ENCODE results near the gene PDK1.

The PDK1 gene

DNA sequence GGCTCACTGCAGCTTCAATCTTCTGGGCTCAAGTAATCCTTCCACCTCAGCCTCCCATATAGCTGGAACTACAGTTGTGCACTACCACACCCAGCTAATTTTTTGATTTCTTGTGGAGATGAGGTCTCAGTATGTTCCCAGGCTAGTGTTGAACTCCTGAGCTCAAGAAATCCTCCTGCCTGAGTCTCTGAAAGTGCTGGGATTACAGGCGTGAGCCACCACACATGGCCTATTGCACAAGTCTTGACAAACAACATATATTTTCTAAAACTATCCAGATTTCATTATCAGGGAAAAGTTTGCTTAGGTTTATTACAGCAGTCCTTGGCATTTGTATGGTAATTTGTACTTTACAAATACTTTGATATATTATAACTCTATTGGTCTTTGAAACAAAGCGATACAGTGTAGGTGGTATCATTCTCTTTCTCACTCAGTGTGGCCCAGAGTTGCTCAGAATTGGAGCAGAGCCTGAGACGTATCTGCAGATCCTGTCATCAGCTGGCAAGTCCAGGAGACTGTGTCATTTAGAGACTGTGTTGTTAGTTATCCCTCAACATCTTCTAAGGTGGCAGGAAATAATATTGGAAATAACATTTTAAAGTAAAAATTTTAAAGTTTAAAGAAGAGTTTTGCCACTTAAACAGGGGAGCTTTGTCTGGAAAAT is 41.4 kb downstream of the PDK1 start:
- Histone ChIP-seq H3K4me3 (ENCODE audit: low read length) (no peak overlapping the region), H3K36me3 (ENCODE audit: control insufficient read depth, insufficient read depth, low read length, severe bottlenecking) (peaks cover 69% of the 10 kb centered on the region), H3K27me3 (replicated peaks; ENCODE audit: control insufficient read depth, insufficient read depth, low read length) (no peaks in the 10 kb centered on the region), H3K9me3 (ENCODE audit: control insufficient read depth, low read length) (no peaks in the 10 kb centered on the region), H3K9ac (ENCODE audit: low read length) (no peak overlapping the region), H3K4me1 (ENCODE audit: control insufficient read depth, insufficient read depth, low read length) (peaks cover 12% of the 10 kb centered on the region)
- peak; percentile 52 for DNase-seq (ENCODE audit: low read depth)

DNA sequence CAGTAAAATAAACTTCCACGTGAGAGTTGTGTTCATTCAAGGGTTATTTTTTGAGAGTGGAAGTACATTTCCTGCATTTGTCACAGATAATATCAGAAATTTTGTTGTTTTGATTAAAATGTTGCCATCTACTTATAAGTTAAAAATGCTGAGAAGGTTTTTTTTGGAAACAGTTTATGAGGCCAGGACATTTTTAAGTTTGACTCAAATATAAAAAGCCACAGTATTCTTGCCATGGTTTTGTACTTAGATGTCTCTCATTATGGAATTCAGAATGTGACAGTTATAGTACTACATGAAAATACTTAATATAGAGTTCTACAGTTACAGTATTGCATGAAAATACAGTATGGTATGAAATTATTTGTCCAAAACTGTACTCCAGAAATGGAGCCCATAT is 44.1 kb downstream of the PDK1 start:
- no peaks in the 10 kb centered on the region for H3K27me3 ChIP-seq (replicated peaks; ENCODE audit: control insufficient read depth, insufficient read depth, low read length)

DNA sequence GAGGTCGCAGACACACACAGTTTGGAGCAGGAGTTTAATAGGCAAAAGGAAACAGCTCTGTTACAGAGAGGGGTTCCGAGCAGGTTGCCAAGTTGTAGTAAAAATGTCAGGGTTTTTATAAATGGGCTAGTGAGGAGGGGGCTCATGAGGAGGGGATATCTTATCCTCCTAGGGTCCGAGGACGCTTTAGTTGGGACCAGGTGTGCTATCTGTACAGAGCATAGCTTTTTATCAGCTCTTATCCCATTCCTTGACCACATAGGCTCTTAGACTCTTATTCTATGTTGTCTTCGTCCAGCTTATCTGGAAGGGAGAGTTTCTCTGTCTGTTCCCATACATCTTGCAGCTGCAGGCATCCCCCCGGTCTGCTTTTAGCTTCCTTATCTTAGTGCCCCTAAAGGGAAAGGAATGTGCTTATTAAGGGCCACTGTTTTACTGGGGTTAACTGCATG is 44.7 kb downstream of the PDK1 start:
- H3K36me3 ChIP-seq (ENCODE audit: control insufficient read depth, insufficient read depth, low read length, severe bottlenecking): peaks cover 71% of the 10 kb centered on the region
- H3K27me3 ChIP-seq (replicated peaks; ENCODE audit: control insufficient read depth, insufficient read depth, low read length): no peaks in the 10 kb centered on the region

More for the DNA sequence above, 44.1 kb downstream of the PDK1 start:
- no peaks in the 10 kb centered on the region for H3K9me3 ChIP-seq (ENCODE audit: control insufficient read depth, low read length)
- peaks cover 7% of the 10 kb centered on the region for H3K4me1 ChIP-seq (ENCODE audit: control insufficient read depth, insufficient read depth, low read length)
- H3K9ac ChIP-seq (ENCODE audit: low read length): no peak overlapping the region
- H3K36me3 ChIP-seq (ENCODE audit: control insufficient read depth, insufficient read depth, low read length, severe bottlenecking): peaks cover 75% of the 10 kb centered on the region
- no peak for DNase-seq (ENCODE audit: low read depth)
- H3K4me3 ChIP-seq (ENCODE audit: low read length): no peak overlapping the region

DNA sequence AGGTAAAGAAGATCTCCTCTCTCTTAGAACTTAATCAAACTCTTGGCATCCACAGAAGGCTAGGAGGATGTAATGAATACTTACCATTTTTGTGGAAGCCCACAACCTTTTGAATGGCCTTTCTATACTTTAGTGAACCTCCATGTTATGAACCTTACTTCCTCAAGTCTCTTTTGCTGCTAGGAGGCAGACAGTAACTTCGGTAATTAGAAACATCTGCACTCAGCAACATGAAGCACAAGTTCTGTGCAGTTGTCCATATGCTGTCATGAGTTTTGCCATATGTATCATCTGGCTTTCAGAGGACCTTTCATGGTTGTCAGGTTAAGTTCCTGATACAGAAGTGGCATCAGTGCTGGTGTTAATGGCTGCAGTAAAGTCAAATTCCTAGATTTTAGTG is 50.4 kb downstream of the PDK1 start:
- H3K27me3 ChIP-seq (replicated peaks; ENCODE audit: control insufficient read depth, insufficient read depth, low read length): no peaks in the 10 kb centered on the region
- H3K9me3 ChIP-seq (ENCODE audit: control insufficient read depth, low read length): no peaks in the 10 kb centered on the region

More for the DNA sequence above, 44.7 kb downstream of the PDK1 start:
- peaks cover 7% of the 10 kb centered on the region for H3K4me1 ChIP-seq (ENCODE audit: control insufficient read depth, insufficient read depth, low read length)
- H3K9ac ChIP-seq (ENCODE audit: low read length): no peak overlapping the region
- H3K9me3 ChIP-seq (ENCODE audit: control insufficient read depth, low read length): no peaks in the 10 kb centered on the region
- H3K4me3 ChIP-seq (ENCODE audit: low read length): no peak overlapping the region
- no peak for DNase-seq (ENCODE audit: low read depth)

DNA sequence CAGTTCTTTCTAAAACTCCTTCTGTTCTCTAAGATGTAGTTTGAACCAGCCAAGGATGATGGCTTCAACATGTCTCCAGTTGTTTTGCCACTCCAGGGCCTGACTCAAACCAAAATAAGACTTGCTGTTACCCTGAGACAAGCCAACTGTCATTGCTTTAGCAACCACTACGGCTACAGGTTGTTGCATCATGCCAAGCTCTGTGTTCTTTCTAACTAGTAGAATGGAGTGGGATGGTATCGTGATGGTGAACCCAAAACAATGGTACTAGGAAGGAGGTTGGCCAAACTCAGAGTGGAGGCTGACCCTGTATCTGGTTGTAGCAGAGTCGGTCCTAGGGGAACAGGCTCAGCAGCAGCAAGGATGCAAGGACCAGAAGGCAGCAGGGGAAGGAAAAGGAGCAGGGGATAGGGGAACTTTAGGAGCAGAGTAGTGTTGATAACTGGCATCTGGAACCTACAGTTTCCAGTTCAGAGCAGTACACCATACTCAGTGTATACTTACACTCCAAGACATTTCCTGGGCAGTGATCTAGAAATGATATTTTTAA is 51.6 kb downstream of the PDK1 start:
- Histone ChIP-seq H3K36me3 (ENCODE audit: control insufficient read depth, insufficient read depth, low read length, severe bottlenecking) (peaks cover 50% of the 10 kb centered on the region), H3K9ac (ENCODE audit: low read length) (no peak overlapping the region), H3K4me3 (ENCODE audit: low read length) (no peak overlapping the region), H3K4me1 (ENCODE audit: control insufficient read depth, insufficient read depth, low read length) (no peaks in the 10 kb centered on the region), H3K9me3 (ENCODE audit: control insufficient read depth, low read length) (no peaks in the 10 kb centered on the region), H3K27me3 (replicated peaks; ENCODE audit: control insufficient read depth, insufficient read depth, low read length) (no peaks in the 10 kb centered on the region)
- no peak for DNase-seq (ENCODE audit: low read depth)

More for the DNA sequence above, 50.4 kb downstream of the PDK1 start:
- Histone ChIP-seq H3K4me3 (ENCODE audit: low read length) (no peak overlapping the region), H3K36me3 (ENCODE audit: control insufficient read depth, insufficient read depth, low read length, severe bottlenecking) (peaks cover 57% of the 10 kb centered on the region), H3K9ac (ENCODE audit: low read length) (no peak overlapping the region), H3K4me1 (ENCODE audit: control insufficient read depth, insufficient read depth, low read length) (no peaks in the 10 kb centered on the region)
- peak; percentile 53 for DNase-seq (ENCODE audit: low read depth)

DNA sequence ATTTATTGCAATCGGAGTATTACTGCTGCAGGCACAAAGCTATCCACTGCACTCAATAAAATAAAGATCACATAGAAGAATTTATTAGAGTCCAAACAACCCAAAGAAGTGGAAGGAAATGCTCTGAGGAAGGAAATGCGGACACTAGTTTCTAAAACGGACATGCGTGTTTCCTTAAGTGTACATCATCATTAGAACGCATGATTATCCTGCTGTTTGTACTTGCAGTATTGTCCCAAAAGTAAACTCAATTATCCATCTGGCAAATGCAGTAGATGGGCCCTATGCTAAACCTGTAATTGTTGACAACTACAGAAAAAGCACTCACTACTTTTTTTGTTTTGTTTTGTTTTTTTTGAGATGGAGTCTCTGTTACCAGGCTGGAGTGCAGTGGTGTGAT is 53.6 kb downstream of the PDK1 start:
- Histone ChIP-seq H3K9ac (ENCODE audit: low read length) (no peak overlapping the region), H3K27me3 (replicated peaks; ENCODE audit: control insufficient read depth, insufficient read depth, low read length) (no peaks in the 10 kb centered on the region), H3K4me3 (ENCODE audit: low read length) (no peak overlapping the region), H3K4me1 (ENCODE audit: control insufficient read depth, insufficient read depth, low read length) (no peaks in the 10 kb centered on the region), H3K9me3 (ENCODE audit: control insufficient read depth, low read length) (no peaks in the 10 kb centered on the region), H3K36me3 (ENCODE audit: control insufficient read depth, insufficient read depth, low read length, severe bottlenecking) (peaks cover 34% of the 10 kb centered on the region)
- no peak for DNase-seq (ENCODE audit: low read depth)

DNA sequence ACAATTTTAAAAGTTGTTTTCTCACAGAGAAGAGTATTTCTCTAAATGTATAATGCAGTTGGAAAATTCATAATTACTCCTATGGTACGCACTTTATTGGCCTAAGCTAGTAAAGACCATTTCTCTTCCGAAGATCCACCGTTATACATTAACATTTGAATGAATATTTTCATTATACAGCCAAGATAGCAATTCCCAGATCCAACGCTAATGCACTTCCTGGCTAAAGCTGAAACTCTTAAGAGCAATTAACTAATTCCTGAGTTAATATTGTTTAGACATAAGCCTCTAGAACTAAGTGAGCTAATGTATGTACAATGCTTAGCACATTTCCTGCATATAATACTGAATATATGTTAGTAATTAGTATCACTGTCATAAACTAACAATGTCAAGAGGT is 56.2 kb downstream of the PDK1 start:
- no peak overlapping the region for H3K4me3 ChIP-seq (ENCODE audit: low read length)
- DNase-seq (ENCODE audit: low read depth): no peak
- no peak overlapping the region for H3K9ac ChIP-seq (ENCODE audit: low read length)
- no peaks in the 10 kb centered on the region for H3K9me3 ChIP-seq (ENCODE audit: control insufficient read depth, low read length)
- H3K27me3 ChIP-seq (replicated peaks; ENCODE audit: control insufficient read depth, insufficient read depth, low read length): no peaks in the 10 kb centered on the region
- H3K36me3 ChIP-seq (ENCODE audit: control insufficient read depth, insufficient read depth, low read length, severe bottlenecking): peaks cover 20% of the 10 kb centered on the region
- no peaks in the 10 kb centered on the region for H3K4me1 ChIP-seq (ENCODE audit: control insufficient read depth, insufficient read depth, low read length)

DNA sequence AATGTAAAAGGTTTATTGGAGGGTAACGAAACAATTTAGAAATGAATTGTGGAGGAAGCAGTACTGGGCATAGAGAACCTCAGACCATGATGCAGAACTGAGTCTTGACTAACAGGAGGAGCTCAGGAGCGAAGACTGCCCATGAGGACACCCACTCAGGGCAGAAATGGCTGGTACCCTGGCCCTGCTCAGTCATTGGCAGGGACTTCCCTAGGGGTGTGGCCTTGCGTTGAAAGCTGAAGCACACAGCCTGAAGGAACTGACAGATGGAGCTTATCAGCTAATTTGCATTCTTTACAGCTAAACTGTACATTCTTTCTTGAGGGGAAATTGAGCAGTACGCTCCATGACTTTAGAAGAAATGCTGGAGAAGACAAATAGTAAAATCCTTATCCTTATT is 57.1 kb downstream of the PDK1 start:
- DNase-seq (ENCODE audit: low read depth): peak; percentile 34
- H3K9me3 ChIP-seq (ENCODE audit: control insufficient read depth, low read length): no peaks in the 10 kb centered on the region
- no peaks in the 10 kb centered on the region for H3K4me1 ChIP-seq (ENCODE audit: control insufficient read depth, insufficient read depth, low read length)

DNA sequence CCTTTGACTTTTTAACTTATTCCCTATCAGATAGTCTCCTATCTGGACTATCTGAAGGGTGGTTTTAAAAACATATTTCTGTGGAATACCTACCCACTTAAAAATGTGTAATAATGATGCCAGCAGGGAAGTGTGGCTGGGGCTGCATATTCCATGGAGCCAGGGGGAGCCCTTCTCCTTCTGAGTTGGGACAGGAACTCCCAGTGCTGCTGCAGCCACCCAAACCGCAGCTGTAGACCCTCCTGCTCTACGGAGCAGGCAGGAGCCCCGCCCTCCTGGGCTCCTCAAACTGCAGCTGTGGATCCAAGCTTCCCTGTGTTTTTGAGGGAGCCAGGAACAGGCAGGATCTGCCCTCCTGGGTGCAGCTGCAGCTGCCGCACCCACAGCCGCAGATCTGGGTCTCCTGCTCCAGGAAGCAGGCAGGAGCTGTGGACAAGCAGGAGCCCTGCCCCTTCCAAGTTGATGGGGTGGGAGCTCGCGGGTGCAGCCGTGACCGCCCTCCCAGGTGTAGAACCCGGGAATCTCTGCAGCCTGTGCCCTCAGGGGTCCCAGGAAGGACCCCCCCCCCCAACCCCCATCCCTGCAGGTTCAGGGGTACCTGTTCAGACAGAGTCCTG is 57.8 kb downstream of the PDK1 start:
- no peak for DNase-seq (ENCODE audit: low read depth)
- H3K4me3 ChIP-seq (ENCODE audit: low read length): no peak overlapping the region
- no peaks in the 10 kb centered on the region for H3K4me1 ChIP-seq (ENCODE audit: control insufficient read depth, insufficient read depth, low read length)
- no peaks in the 10 kb centered on the region for H3K27me3 ChIP-seq (replicated peaks; ENCODE audit: control insufficient read depth, insufficient read depth, low read length)
- no peak overlapping the region for H3K9ac ChIP-seq (ENCODE audit: low read length)
- peaks cover 10% of the 10 kb centered on the region for H3K36me3 ChIP-seq (ENCODE audit: control insufficient read depth, insufficient read depth, low read length, severe bottlenecking)
- no peaks in the 10 kb centered on the region for H3K9me3 ChIP-seq (ENCODE audit: control insufficient read depth, low read length)

More for the DNA sequence above, 57.1 kb downstream of the PDK1 start:
- Histone ChIP-seq H3K4me3 (ENCODE audit: low read length) (no peak overlapping the region), H3K36me3 (ENCODE audit: control insufficient read depth, insufficient read depth, low read length, severe bottlenecking) (peaks cover 13% of the 10 kb centered on the region), H3K9ac (ENCODE audit: low read length) (no peak overlapping the region), H3K27me3 (replicated peaks; ENCODE audit: control insufficient read depth, insufficient read depth, low read length) (no peaks in the 10 kb centered on the region)

DNA sequence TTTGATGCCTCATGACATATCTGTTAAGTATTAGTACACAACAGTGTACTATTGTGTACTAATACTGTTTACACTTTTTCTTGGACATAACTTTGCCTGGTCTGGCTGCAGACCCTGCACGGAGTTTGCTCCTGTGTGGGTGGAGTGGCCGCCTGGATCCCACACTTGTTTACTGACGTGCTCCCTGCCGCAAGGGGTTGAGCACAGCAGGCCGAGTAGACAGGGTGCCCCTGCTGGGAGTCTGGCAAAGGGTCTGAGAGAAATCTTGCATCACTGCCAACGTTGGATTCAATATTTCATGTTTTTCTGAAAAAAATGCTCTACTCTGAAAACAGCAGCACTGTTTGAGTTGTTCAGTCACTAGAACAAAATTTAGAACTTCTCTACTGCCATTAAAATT is 59.0 kb downstream of the PDK1 start:
- peaks cover 3% of the 10 kb centered on the region for H3K36me3 ChIP-seq (ENCODE audit: control insufficient read depth, insufficient read depth, low read length, severe bottlenecking)
- no peaks in the 10 kb centered on the region for H3K4me1 ChIP-seq (ENCODE audit: control insufficient read depth, insufficient read depth, low read length)
- no peak overlapping the region for H3K9ac ChIP-seq (ENCODE audit: low read length)
- no peaks in the 10 kb centered on the region for H3K9me3 ChIP-seq (ENCODE audit: control insufficient read depth, low read length)
- no peaks in the 10 kb centered on the region for H3K27me3 ChIP-seq (replicated peaks; ENCODE audit: control insufficient read depth, insufficient read depth, low read length)
- no peak overlapping the region for H3K4me3 ChIP-seq (ENCODE audit: low read length)
- no peak for DNase-seq (ENCODE audit: low read depth)

DNA sequence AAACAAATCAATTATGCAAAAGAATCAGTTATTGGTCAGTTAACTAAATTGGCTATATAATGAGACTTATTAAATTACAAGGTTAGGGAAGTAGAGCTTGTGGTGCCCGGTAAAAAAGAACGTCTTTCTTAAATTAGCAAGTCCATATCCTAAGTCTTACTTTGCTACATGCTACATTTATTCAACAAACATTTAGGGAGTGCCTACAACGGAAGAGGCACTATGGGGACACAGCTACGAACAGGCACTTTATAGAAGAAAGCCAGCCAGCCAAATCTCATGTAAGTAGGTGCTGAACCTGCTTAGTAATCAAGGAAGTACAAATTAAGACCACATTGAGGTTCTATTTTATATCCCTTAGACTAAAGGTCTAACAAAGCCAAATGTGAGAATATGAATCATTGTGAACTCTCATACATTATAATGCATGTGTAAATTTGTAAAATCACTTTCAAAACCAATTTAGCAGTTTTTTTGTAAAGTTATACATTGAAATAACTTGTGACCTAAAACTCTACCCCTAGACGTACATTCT is 59.9 kb downstream of the PDK1 start:
- Histone ChIP-seq H3K4me1 (ENCODE audit: control insufficient read depth, insufficient read depth, low read length) (no peaks in the 10 kb centered on the region), H3K9ac (ENCODE audit: low read length) (no peak overlapping the region), H3K9me3 (ENCODE audit: control insufficient read depth, low read length) (no peaks in the 10 kb centered on the region), H3K36me3 (ENCODE audit: control insufficient read depth, insufficient read depth, low read length, severe bottlenecking) (peaks cover 3% of the 10 kb centered on the region), H3K27me3 (replicated peaks; ENCODE audit: control insufficient read depth, insufficient read depth, low read length) (no peaks in the 10 kb centered on the region), H3K4me3 (ENCODE audit: low read length) (no peak overlapping the region)
- no peak for DNase-seq (ENCODE audit: low read depth)

Data from adipocyte (in vitro differentiated cells).